T-helper 1 cell (primary cell): ENCODE data around the gene CACHD1.

Experiments
- DNase-seq, 5 donors: peaks; one replicate each; pipeline ENCODE4 v3.0.0-alpha.2; 2012 to 2020

Gene CACHD1

GRCh38 chr1:64525116-64525686 is 55.3 kb downstream of the CACHD1 start:
- DNase-seq = no peak

- no peak for DNase-seq
These were observed 56.4 kb downstream of the CACHD1 start for GRCh38 chr1:64526312-64526711.

GRCh38 chr1:64527165-64527564 is 57.2 kb downstream of the CACHD1 start:
- DNase-seq = no peak

GRCh38 chr1:64527786-64528185 is 57.9 kb downstream of the CACHD1 start:
- no peak for DNase-seq

- no peak for DNase-seq
These were observed 61.2 kb downstream of the CACHD1 start for GRCh38 chr1:64530969-64531692.

GRCh38 chr1:64532646-64533045 is 62.7 kb downstream of the CACHD1 start:
- no peak for DNase-seq

GRCh38 chr1:64535938-64536835 is 66.3 kb downstream of the CACHD1 start:
- no peak for DNase-seq

- no peak for DNase-seq
These were observed 67.0 kb downstream of the CACHD1 start for GRCh38 chr1:64536836-64537490.

GRCh38 chr1:64537942-64538341 is 68.0 kb downstream of the CACHD1 start:
- DNase-seq = no peak

GRCh38 chr1:64538389-64538788 is 68.5 kb downstream of the CACHD1 start:
- DNase-seq = no peak

- DNase-seq = no peak
These were observed 69.4 kb downstream of the CACHD1 start for GRCh38 chr1:64539289-64539688.

- DNase-seq = no peak
These were observed 69.9 kb downstream of the CACHD1 start for GRCh38 chr1:64539781-64540218.

GRCh38 chr1:64540265-64540791 is 70.4 kb downstream of the CACHD1 start:
- peak in 1 of 5 donors; percentile 25 for DNase-seq

- DNase-seq = no peak
These were observed 72.2 kb downstream of the CACHD1 start for GRCh38 chr1:64542118-64542517.

- no peak for DNase-seq
These were observed 73.9 kb downstream of the CACHD1 start for GRCh38 chr1:64543831-64544230.

GRCh38 chr1:64545118-64545843 is 75.4 kb downstream of the CACHD1 start:
- peak in 2 of 5 donors; percentile 11 to 17 for DNase-seq

- no peak for DNase-seq
These were observed 76.1 kb downstream of the CACHD1 start for GRCh38 chr1:64546013-64546412.

GRCh38 chr1:64549464-64550239 is 79.7 kb downstream of the CACHD1 start:
- DNase-seq = no peak

GRCh38 chr1:64550510-64550909 is 80.6 kb downstream of the CACHD1 start:
- peak in 1 of 5 donors; percentile 15 for DNase-seq

GRCh38 chr1:64550946-64551605 is 81.1 kb downstream of the CACHD1 start:
- DNase-seq = no peak

- DNase-seq = no peak
These were observed 83.4 kb downstream of the CACHD1 start for GRCh38 chr1:64553285-64553684.
